CD14-positive monocyte (primary cell): ENCODE measurements around the gene PRTN3. TPM values are rescaled to one million over a fixed set of nuclear protein-coding genes. Genes with fewer than 3 reads are reported as not detected.
A peak's percentile ranks its signal among the peaks of the same experiment; 100 is the strongest.

Experiments used
- DNase-seq, 3 donors: peaks; one replicate each; pipeline ENCODE4 v3.0.0-alpha.2; 2011 to 2022
- H2AFZ ChIP-seq: 2 replicates; pipeline ENCODE4 v1.6.0; 2012; ENCODE audit warnings: mild to moderate bottlenecking, low read depth, low read length, inconsistent platforms; ENCODE audit not compliant: insufficient read depth, poor library complexity, severe bottlenecking
- H3K27ac ChIP-seq, 2 donors: 1 replicate in 1 of 2; 2 replicates in 1 of 2; pipeline ENCODE4 v1.5.1; 2012 to 2013; ENCODE audit warnings: low read length in 2 of 2, control low read depth in 1 of 2, inconsistent platforms in 1 of 2, low read depth in 1 of 2, mild to moderate bottlenecking in 1 of 2
- H3K27me3 ChIP-seq, 2 donors: one replicate each; pipeline versions ENCODE4 v1.6.0 to v1.6.1; 2011 to 2013; ENCODE audit warnings: low read length in 2 of 2; ENCODE audit not compliant: control insufficient read depth in 2 of 2, insufficient read depth in 2 of 2
- H3K36me3 ChIP-seq, 2 donors: replicated peaks in 1 of 2; 1 replicate in 1 of 2; 2 replicates in 1 of 2; pipeline versions ENCODE4 v1.5.1 to v1.6.1; 2012 to 2013; ENCODE audit warnings: low read length in 2 of 2, control low read depth in 1 of 2, inconsistent platforms in 1 of 2, mild to moderate bottlenecking in 1 of 2; ENCODE audit not compliant: insufficient read depth in 2 of 2, control insufficient read depth in 1 of 2
- H3K4me1 ChIP-seq, 2 donors: 1 replicate in 1 of 2; 2 replicates in 1 of 2; pipeline versions ENCODE4 v1.5.1 to v1.6.1; 2012 to 2013; ENCODE audit warnings: low read length in 2 of 2, control low read depth in 1 of 2, inconsistent platforms in 1 of 2, mild to moderate bottlenecking in 1 of 2, moderate library complexity in 1 of 2; ENCODE audit not compliant: insufficient read depth in 2 of 2, control insufficient read depth in 1 of 2
- H3K4me2 ChIP-seq: replicated peaks from 2 replicates; pipeline ENCODE3; 2012; ENCODE audit warnings: low read length, moderate library complexity, mild to moderate bottlenecking; ENCODE audit not compliant: poor library complexity, severe bottlenecking; ENCODE audit errors: extremely low read depth
- H3K4me3 ChIP-seq, 3 experiments: fragments of 200-600 bp in 1 of 3; sonication (generic) in 1 of 3; replicated peaks in 1 of 3; 1 replicate in 2 of 3; 2 replicates in 1 of 3; pipeline ENCODE4 v1.5.1; 2011 to 2013; ENCODE audit warnings: low read length in 3 of 3, mild to moderate bottlenecking in 3 of 3, control low read depth in 2 of 3, low read depth in 2 of 3, inconsistent platforms in 1 of 3, moderate library complexity in 1 of 3
- H3K79me2 ChIP-seq: 2 replicates; pipeline ENCODE4 v1.6.0; 2012; ENCODE audit warnings: mild to moderate bottlenecking, control low read depth, inconsistent platforms, low read length, moderate library complexity; ENCODE audit not compliant: insufficient read depth
- H3K9ac ChIP-seq: 2 replicates; pipeline ENCODE4 v1.6.0; 2017; ENCODE audit warnings: low read length, mild to moderate bottlenecking; ENCODE audit not compliant: insufficient read depth, poor library complexity, severe bottlenecking
- H3K9me3 ChIP-seq, 2 donors: replicated peaks in 1 of 2; 1 replicate in 1 of 2; 2 replicates in 1 of 2; pipeline versions ENCODE4 v1.5.1 to v1.6.1; 2012 to 2013; ENCODE audit warnings: low read length in 2 of 2, control low read depth in 1 of 2; ENCODE audit not compliant: control insufficient read depth in 1 of 2, insufficient read depth in 1 of 2
- H4K20me1 ChIP-seq: 2 replicates; pipeline ENCODE4 v1.6.0; 2012; ENCODE audit warnings: mild to moderate bottlenecking, low read length, control low read depth, moderate library complexity; ENCODE audit not compliant: insufficient read depth
- H3K27ac Mint-ChIP-seq, 7 donors: one replicate each; pipeline ENCODE4 v1.8.0; 2020; ENCODE audit warnings: mild to moderate bottlenecking in 7 of 7, mixed read lengths in 7 of 7, moderate library complexity in 6 of 7, inconsistent platforms in 2 of 7
- H3K27me3 Mint-ChIP-seq, 3 donors: one replicate each; pipeline ENCODE4 v1.8.0; 2021 to 2022; ENCODE audit warnings: low read depth in 3 of 3, mild to moderate bottlenecking in 3 of 3, mixed read lengths in 3 of 3, moderate library complexity in 3 of 3, inconsistent platforms in 1 of 3
- H3K36me3 Mint-ChIP-seq, 2 donors: one replicate each; pipeline ENCODE4 v1.8.0; 2020; ENCODE audit warnings: mixed read lengths in 2 of 2, inconsistent platforms in 1 of 2, mild to moderate bottlenecking in 1 of 2
- H3K4me1 Mint-ChIP-seq: one replicate; pipeline ENCODE4 v1.8.0; 2020; ENCODE audit warnings: mild to moderate bottlenecking, mixed read lengths
- H3K4me3 Mint-ChIP-seq, 2 donors: one replicate each; pipeline ENCODE4 v1.8.0; 2020; ENCODE audit warnings: mild to moderate bottlenecking in 2 of 2, mixed read lengths in 2 of 2, moderate library complexity in 1 of 2
- H3K9me3 Mint-ChIP-seq, 7 donors: one replicate each; pipeline ENCODE4 v1.8.0; 2020 to 2022; ENCODE audit warnings: mixed read lengths in 7 of 7, mild to moderate bottlenecking in 6 of 7, moderate library complexity in 6 of 7, inconsistent platforms in 2 of 7
- CTCF ChIP-seq: fragments of 200-600 bp; IDR thresholded peaks from one replicate; pipeline ENCODE4 v1.8.0; 2022; ENCODE audit warnings: antibody characterized with exemption, mild to moderate bottlenecking
- WGBS: methylation state at CpG from one replicate; pipeline ENCODE4 v1.1.5; 2013; ENCODE audit warnings: missing lambda C conversion rate; ENCODE audit not compliant: insufficient coverage; 5-methylcytosine and 5-hydroxymethylcytosine counted together
- intact Hi-C, 2 donors: fragments of 100-400 bp; cut with micrococcal nuclease; formaldehyde crosslinking; loops; one replicate each; pipeline versions ENCODE4 v1.15.0 to v1.15.1; 2023
- polyA plus RNA-seq, 3 donors: library from polyadenylated mRNA; depleted of rRNA in 1 of 3; unstranded in 2 of 3; stranded (reverse) in 1 of 3; fragments of 300-500 nt in 2 of 3; fragments of >200 nt in 1 of 3; fragmentation: Illumina TruSeq in 2 of 3; gene quantifications; 1 replicate in 2 of 3; 2 replicates in 1 of 3; pipeline ENCODE4 v1.2.3, GENCODE V29; 2012 to 2021

Gene PRTN3
- polyA plus RNA-seq, 3 donors = 0.11 TPM; not detected in 2

DNA sequence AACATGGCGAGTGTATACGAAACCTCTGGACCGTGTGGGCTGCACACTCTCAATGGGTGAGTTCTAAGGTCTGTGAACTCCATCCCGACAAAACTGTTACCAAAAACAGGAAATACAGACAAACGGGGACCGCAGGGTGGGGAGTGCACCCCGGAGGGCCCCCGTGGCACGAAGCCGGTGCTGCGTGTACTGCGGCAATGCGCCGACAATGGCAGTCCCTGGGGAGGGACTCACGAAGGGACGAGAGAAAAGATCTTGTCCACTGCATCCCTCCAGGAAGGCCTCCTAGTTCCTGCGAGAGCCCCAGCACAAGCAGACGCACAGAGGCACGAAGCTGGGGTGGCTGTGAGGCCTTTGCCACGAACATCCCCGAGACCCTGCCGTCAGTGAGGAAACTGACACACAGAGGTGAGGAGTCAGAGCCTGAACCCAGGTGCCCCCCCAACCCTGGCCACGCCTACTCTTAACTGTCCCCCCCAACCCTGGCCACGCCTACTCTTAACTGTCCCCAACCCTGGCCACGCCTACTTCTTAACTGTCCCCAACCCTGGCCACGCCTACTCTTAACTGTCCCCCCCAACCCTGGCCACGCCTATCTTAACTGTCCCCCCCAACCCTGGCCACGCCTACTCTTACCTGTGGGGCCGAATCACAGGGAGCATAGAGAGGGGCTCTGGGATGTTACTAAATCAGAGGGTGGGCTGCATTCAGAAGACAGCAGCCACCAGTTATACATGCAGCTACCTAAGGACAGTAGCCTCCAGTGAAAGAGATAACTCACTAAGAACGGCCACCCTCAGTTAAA, 48.0 kb downstream of the PRTN3 start:
- no peak for DNase-seq
- H3K27ac ChIP-seq = no peak overlapping the region
- no peak overlapping the region for H2AFZ ChIP-seq
- no peak overlapping the region for H3K4me2 ChIP-seq
- intact Hi-C loops = no loop called here
- H3K36me3 ChIP-seq = peaks cover 30 to 56% of the 10 kb centered on the region in 2 donors
- peaks cover 13% of the 10 kb centered on the region for H3K79me2 ChIP-seq
- H3K27ac Mint-ChIP-seq = peak overlapping the region in 2 of 7 donors; percentile 6 to 73
- H4K20me1 ChIP-seq = peaks cover 11% of the 10 kb centered on the region
- H3K4me1 Mint-ChIP-seq = peaks cover 16% of the 10 kb centered on the region
- 86% methylated on average over 19 of the region's 30 CpGs for WGBS
- H3K36me3 Mint-ChIP-seq = peaks cover 32 to 71% of the 10 kb centered on the region in 2 donors
- no peaks in the 10 kb centered on the region for H3K9me3 Mint-ChIP-seq
- peaks cover 14% of the 10 kb centered on the region in 2 donors for H3K4me1 ChIP-seq
- no peaks in the 10 kb centered on the region for H3K27me3 ChIP-seq
- peak overlapping the region in 1 of 2 donors; percentile 16 for H3K4me3 Mint-ChIP-seq
- no peaks in the 10 kb centered on the region for H3K27me3 Mint-ChIP-seq
- no peak for TF ChIP-seq CTCF
- H3K9ac ChIP-seq = no peak overlapping the region
- H3K9me3 ChIP-seq = no peaks in the 10 kb centered on the region
- H3K4me3 ChIP-seq = no peak overlapping the region

GRCh38 chr19:889662-890295, 49.0 kb downstream of the PRTN3 start:
- H3K4me1 ChIP-seq = peaks cover 15 to 19% of the 10 kb centered on the region in 2 donors
- no peak overlapping the region for H2AFZ ChIP-seq
- peaks cover 11% of the 10 kb centered on the region for H4K20me1 ChIP-seq
- H3K27me3 ChIP-seq = no peaks in the 10 kb centered on the region
- H3K4me1 Mint-ChIP-seq = peaks cover 22% of the 10 kb centered on the region
- H3K79me2 ChIP-seq = peaks cover 13% of the 10 kb centered on the region
- peaks cover 25 to 46% of the 10 kb centered on the region in 2 donors for H3K36me3 ChIP-seq
- 97% methylated on average over 25 of the region's 26 CpGs for WGBS
- no peak overlapping the region for H3K27ac Mint-ChIP-seq
- H3K27me3 Mint-ChIP-seq = no peaks in the 10 kb centered on the region
- no peak for DNase-seq
- H3K4me3 ChIP-seq = no peak overlapping the region
- peaks cover 25 to 62% of the 10 kb centered on the region in 2 donors for H3K36me3 Mint-ChIP-seq
- no peak for TF ChIP-seq CTCF
- intact Hi-C loops = no loop called here
- no peaks in the 10 kb centered on the region for H3K9me3 Mint-ChIP-seq
- H3K4me2 ChIP-seq = no peak overlapping the region
- no peaks in the 10 kb centered on the region for H3K9me3 ChIP-seq
- no peak overlapping the region for H3K27ac ChIP-seq
- no peak overlapping the region for H3K4me3 Mint-ChIP-seq
- H3K9ac ChIP-seq = no peak overlapping the region
